GM19455 (cell line): ENCODE results near the gene SHLD2.
"Not testable (repeated sequence)": the region's sequence is repeated elsewhere in the genome, so short reads cannot be mapped to it uniquely, and the experiment has no call there.

Experiments
- ATAC-seq: cut with Tn5 transposase; IDR thresholded peaks from one replicate; pipeline ENCODE4 v1.9.1; 2021; ENCODE audit not compliant: unreplicated experiment

The SHLD2 gene

GRCh38 chr10:87142230-87143108, 47.5 kb downstream of the SHLD2 start:
- not testable (repeated sequence) for ATAC-seq

GRCh38 chr10:87143109-87143418, 48.1 kb downstream of the SHLD2 start:
- not testable (repeated sequence) for ATAC-seq

GRCh38 chr10:87145598-87145997, 50.6 kb downstream of the SHLD2 start:
- ATAC-seq = not testable (repeated sequence)

GRCh38 chr10:87149020-87149609, 54.1 kb downstream of the SHLD2 start:
- not testable (repeated sequence) for ATAC-seq

GRCh38 chr10:87151516-87151915, 56.5 kb downstream of the SHLD2 start:
- ATAC-seq = peak; percentile 66

GRCh38 chr10:87156841-87157240, 61.8 kb downstream of the SHLD2 start:
- ATAC-seq = not testable (repeated sequence)

- not testable (repeated sequence) for ATAC-seq
These were observed 62.8 kb downstream of the SHLD2 start for GRCh38 chr10:87157821-87158220.

GRCh38 chr10:87162703-87163293, 67.8 kb downstream of the SHLD2 start:
- ATAC-seq = not testable (repeated sequence)

- not testable (repeated sequence) for ATAC-seq
These were observed 68.4 kb downstream of the SHLD2 start for GRCh38 chr10:87163414-87163813.

- ATAC-seq = not testable (repeated sequence)
These were observed 74.9 kb downstream of the SHLD2 start for GRCh38 chr10:87169857-87170256.

GRCh38 chr10:87170705-87171104, 75.7 kb downstream of the SHLD2 start:
- ATAC-seq = not testable (repeated sequence)

GRCh38 chr10:87171670-87172069, 76.7 kb downstream of the SHLD2 start:
- ATAC-seq = not testable (repeated sequence)

- ATAC-seq = not testable (repeated sequence)
These were observed 77.2 kb downstream of the SHLD2 start for GRCh38 chr10:87172178-87172577.

GRCh38 chr10:87177587-87177986, 82.6 kb downstream of the SHLD2 start:
- ATAC-seq = not testable (repeated sequence)

- not testable (repeated sequence) for ATAC-seq
These were observed 89.4 kb downstream of the SHLD2 start for GRCh38 chr10:87184421-87184820.

- ATAC-seq = not testable (repeated sequence)
These were observed 91.0 kb downstream of the SHLD2 start for GRCh38 chr10:87186016-87186415.

GRCh38 chr10:87187573-87187972, 92.6 kb downstream of the SHLD2 start:
- not testable (repeated sequence) for ATAC-seq

- not testable (repeated sequence) for ATAC-seq
These were observed 96.8 kb downstream of the SHLD2 start for GRCh38 chr10:87191841-87192240.

GRCh38 chr10:87200924-87201323, 105.9 kb downstream of the SHLD2 start:
- not testable (repeated sequence) for ATAC-seq

GRCh38 chr10:87204801-87205200, 109.8 kb downstream of the SHLD2 start:
- not testable (repeated sequence) for ATAC-seq

GRCh38 chr10:87206922-87207321, 111.9 kb downstream of the SHLD2 start:
- not testable (repeated sequence) for ATAC-seq

GRCh38 chr10:87210309-87210708, 115.3 kb downstream of the SHLD2 start:
- ATAC-seq = not testable (repeated sequence)
